Activated CD8-positive, alpha-beta memory T cell treated with anti-CD3 and anti-CD28 coated beads, Interleukin-2, amount 10 ng/mL, durations not matched to agents 7 days and 5 days (primary cell): ENCODE results near the gene BMPR1A. TPM values are rescaled to one million over a fixed set of nuclear protein-coding genes. Genes with fewer than 3 reads are reported as not detected.
"Not testable (repeated sequence)": the region's sequence is repeated elsewhere in the genome, so short reads cannot be mapped to it uniquely, and the experiment has no call there.

ENCODE experiments used
- ATAC-seq: fragments of 150-1000 bp; cut with Tn5 transposase; one replicate; pipeline ENCODE4 v1.10.0; 2021; ENCODE audit warnings: moderate library complexity
- CTCF ChIA-PET: fragments of 350-600 bp; sonication (Branson Sonifier 250); formaldehyde crosslinking; loops from one replicate; lab custom pipeline; 2021; ENCODE audit warnings: antibody characterized with exemption; lab: Charles Lee
- DNase-seq: peaks from one replicate; pipeline ENCODE4 v3.0.0-alpha.2; 2020
- H3K27ac Mint-ChIP-seq: one replicate; pipeline ENCODE4 v1.8.0; 2021; ENCODE audit warnings: mild to moderate bottlenecking, mixed read lengths
- H3K27me3 Mint-ChIP-seq: one replicate; pipeline ENCODE4 v1.8.0; 2021; ENCODE audit warnings: mixed read lengths
- H3K36me3 Mint-ChIP-seq: one replicate; pipeline ENCODE4 v1.8.0; 2021; ENCODE audit warnings: mild to moderate bottlenecking, mixed read lengths
- H3K4me1 Mint-ChIP-seq: one replicate; pipeline ENCODE4 v1.8.0; 2021; ENCODE audit warnings: mixed read lengths
- H3K4me3 Mint-ChIP-seq: one replicate; pipeline ENCODE4 v1.8.0; 2021; ENCODE audit warnings: mild to moderate bottlenecking, moderate library complexity, mixed read lengths
- H3K9me3 Mint-ChIP-seq: one replicate; pipeline ENCODE4 v1.8.0; 2022; ENCODE audit warnings: low read depth, mixed read lengths
- total RNA-seq, 2 experiments: library from RNA; stranded (reverse); gene quantifications; one replicate each; pipeline ENCODE4 v1.2.3, GENCODE V29; 2021

BMPR1A gene
- total RNA-seq, 2 experiments from 2014 or later, result 17.1 to 19.5 TPM

DNA sequence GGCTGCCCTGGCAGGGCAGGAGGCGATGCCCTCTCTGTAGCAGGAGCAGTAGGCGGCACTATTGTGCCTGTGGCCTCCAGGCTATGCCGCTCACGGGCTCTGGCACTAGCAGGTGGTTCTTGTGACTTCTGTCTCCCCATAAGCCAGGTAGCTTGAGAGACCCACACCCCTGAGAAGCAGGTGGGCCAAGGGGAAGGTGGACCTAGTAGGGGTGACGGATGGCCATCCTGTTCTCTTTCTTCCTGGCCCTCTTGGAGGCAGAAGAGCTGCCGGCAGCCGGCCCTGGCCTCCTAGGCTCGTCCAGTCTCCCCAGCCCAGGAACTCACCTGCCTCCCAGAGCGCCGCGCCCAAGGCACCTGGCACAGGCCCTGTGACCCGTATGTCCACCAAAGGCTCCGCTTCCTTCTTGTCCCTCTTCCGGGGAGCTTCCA is 185.6 kb downstream of the BMPR1A start:
- no peaks in the 10 kb centered on the region for H3K9me3 Mint-ChIP-seq
- CTCF ChIA-PET, result interaction anchor here (1.0 to 1.1 kb wide), 2 partner anchors 10 to 25 kb away, joined by 3 read pairs; no protein-coding TSS in a partner anchor

DNA sequence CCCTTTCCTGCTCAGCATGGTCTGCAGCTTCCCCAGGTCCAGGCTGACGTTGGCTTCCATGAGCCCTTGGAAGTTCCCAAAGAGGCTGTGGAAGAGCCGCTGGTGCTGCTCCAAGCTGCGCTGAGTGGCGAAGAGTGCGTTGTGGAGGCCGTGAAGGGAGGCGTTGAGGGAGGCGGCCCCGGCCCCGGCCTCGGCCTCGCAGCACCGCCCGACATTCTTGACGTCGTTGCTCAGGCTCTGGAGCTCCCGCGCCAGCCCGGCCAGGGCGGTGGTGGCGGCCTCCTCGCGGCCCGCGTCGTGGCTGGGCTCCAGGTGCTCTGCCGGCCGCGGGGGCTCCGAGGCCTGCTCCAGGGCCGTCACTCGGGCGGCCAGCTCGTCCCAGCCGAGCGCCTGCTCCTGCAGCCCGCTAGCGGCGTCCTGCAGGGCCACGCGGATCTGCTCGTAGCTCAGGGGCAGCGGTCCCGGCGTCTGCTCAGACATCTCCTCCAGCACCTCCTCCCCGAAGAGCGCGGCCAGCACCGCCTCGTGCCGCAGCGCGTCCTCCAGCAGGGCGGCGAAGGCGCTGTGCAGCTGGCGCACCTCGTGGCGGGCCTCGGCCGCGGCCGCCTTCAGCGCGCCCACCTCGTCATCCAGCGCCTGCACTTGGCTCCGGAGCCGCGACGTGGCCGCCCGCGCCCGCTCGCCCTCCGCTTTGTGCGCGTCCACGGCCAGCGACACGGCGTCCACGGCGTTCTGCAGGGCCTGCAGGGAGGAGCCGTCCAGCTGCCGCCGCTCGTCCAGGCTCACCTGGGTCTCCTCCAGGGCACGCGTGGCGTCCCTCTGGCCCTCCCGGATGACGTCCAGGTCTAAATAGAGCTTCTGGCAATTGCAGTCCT is 186.3 kb downstream of the BMPR1A start:
- Mint-ChIP-seq H3K27me3 (peaks cover 10% of the 10 kb centered on the region), H3K4me1 (peaks cover 11% of the 10 kb centered on the region), H3K4me3 (no peak overlapping the region), H3K36me3 (no peaks in the 10 kb centered on the region), H3K9me3 (no peaks in the 10 kb centered on the region), H3K27ac (no peak overlapping the region)
- DNase-seq (peak; percentile 34), ATAC-seq (no peak)
- CTCF ChIA-PET, result interaction anchor here (1.0 to 1.6 kb wide), 3 partner anchors 11 to 24 kb away, joined by 3 read pairs; no protein-coding TSS in a partner anchor

More for the DNA sequence above, 185.6 kb downstream of the BMPR1A start:
- H3K4me1 Mint-ChIP-seq, result peaks cover 11% of the 10 kb centered on the region
- peaks cover 7% of the 10 kb centered on the region for H3K27me3 Mint-ChIP-seq
- DNase-seq, result no peak
- H3K27ac Mint-ChIP-seq, result no peak overlapping the region
- H3K36me3 Mint-ChIP-seq, result no peaks in the 10 kb centered on the region
- H3K4me3 Mint-ChIP-seq, result no peak overlapping the region
- ATAC-seq, result no peak

DNA sequence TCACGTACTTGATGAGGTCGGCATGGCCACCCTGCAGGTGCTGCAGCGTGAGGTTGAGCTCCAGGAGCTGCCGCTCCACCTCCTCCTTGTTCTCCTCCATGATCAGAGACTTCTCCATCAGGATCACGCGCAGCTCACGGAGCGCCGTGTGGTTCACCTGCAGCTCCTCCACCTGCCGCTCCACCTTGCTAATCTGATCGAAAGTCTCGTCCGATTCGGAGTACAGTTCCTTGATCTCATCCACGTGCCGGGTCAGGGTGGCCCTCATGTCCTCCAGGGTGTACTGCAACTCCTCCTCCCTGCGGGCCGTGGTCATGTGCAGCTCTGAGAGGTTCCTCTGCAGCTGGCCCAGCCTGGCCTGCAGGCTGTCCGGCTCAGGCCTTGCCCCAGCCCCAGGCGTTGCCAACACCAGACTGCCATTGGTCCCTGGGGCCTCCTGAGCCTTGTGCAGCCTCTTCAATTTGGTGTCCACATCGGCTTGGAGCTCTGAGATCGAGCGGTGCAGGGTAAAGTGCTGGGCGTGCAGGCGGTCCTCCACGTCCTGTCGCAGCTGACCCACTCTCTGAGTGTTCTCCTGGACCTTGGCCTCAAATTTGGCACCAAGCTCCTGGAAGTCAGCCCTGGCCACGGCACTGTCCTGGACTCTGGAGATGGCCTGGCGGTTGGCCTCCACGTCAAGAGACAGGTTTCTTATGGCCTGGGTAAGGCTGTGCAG is 187.1 kb downstream of the BMPR1A start:
- no peak for DNase-seq
- no peak for ATAC-seq
- Mint-ChIP-seq H3K9me3 (no peaks in the 10 kb centered on the region), H3K36me3 (no peaks in the 10 kb centered on the region), H3K4me3 (no peak overlapping the region), H3K4me1 (peaks cover 11% of the 10 kb centered on the region), H3K27me3 (peaks cover 14% of the 10 kb centered on the region), H3K27ac (no peak overlapping the region)
- CTCF ChIA-PET, result interaction anchor here (1.6 kb wide), 1 partner anchor 23 kb away, joined by 3 read pairs; no protein-coding TSS in a partner anchor

DNA sequence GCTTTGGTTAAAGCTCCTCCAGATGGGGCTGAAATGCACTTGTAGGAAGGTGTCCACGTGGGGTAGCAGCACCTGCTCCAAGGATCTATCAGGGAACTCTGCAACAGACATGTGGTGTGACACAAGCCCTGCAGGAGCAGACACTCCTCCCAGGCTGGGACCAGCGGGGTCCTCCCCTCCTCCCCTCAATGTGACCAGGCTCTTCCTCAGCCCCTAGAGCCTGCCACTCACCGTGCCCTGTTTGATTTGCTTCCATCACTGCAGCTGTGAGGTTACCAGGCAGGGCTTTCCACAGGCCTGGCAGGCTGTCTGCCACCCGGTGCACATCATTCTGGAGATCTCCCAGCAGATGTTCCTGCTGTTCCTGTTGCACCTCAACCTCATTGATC is 187.6 kb downstream of the BMPR1A start:
- CTCF ChIA-PET, result interaction anchor here (1.6 kb wide), 1 partner anchor 22 kb away, joined by 3 read pairs; no protein-coding TSS in a partner anchor

DNA sequence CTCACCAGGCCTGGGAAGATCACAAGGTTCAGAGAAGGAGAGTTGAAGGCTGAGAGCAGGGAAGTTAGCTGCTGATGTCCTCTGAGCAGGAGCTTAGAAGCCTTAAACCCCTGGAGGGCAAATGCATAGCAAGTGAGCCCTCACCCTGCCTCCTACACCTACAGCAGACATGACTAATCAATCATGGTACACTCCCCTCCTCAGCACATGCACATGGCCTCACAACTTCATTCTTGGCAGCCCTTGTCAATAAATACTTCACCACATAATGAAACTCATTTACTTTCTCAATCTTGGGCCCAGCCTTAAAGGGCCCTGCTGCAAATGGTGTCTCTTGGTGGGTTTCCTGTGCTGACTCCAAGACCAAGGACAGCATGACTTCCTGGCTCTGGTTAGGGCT is 188.1 kb downstream of the BMPR1A start:
- H3K36me3 Mint-ChIP-seq, result no peaks in the 10 kb centered on the region
- peaks cover 14% of the 10 kb centered on the region for H3K27me3 Mint-ChIP-seq
- H3K27ac Mint-ChIP-seq, result no peak overlapping the region
- peaks cover 10% of the 10 kb centered on the region for H3K4me1 Mint-ChIP-seq
- ATAC-seq (no peak), DNase-seq (peak; percentile 39)
- no peak overlapping the region for H3K4me3 Mint-ChIP-seq
- no peaks in the 10 kb centered on the region for H3K9me3 Mint-ChIP-seq
- CTCF ChIA-PET, result no interaction called here

More for the DNA sequence above, 187.6 kb downstream of the BMPR1A start:
- no peak overlapping the region for H3K27ac Mint-ChIP-seq
- no peak for ATAC-seq
- H3K9me3 Mint-ChIP-seq, result no peaks in the 10 kb centered on the region
- H3K4me1 Mint-ChIP-seq, result peaks cover 11% of the 10 kb centered on the region
- peaks cover 14% of the 10 kb centered on the region for H3K27me3 Mint-ChIP-seq
- no peak overlapping the region for H3K4me3 Mint-ChIP-seq
- peak; percentile 31 for DNase-seq
- no peaks in the 10 kb centered on the region for H3K36me3 Mint-ChIP-seq

DNA sequence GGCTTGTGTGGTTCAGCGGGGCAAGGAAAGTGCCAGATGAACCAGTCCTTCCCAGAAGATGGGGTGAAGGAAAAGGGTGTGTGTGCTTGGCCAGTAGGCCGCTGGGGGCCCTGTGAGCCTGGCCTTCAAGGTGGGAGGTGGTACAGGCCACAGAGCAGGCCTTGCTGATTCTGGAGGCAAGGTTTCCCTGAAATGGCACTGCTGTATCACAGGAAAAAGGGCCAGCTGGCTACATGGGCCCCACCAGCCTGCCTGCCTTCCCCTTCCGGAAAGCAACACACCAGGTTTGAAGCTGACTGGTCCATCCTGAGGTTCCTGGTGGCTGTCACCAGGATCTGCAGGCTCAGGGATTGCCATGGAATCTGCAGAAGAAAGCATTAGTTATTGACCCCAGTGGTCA is 188.5 kb downstream of the BMPR1A start:
- no peaks in the 10 kb centered on the region for H3K36me3 Mint-ChIP-seq
- H3K9me3 Mint-ChIP-seq, result no peaks in the 10 kb centered on the region
- DNase-seq (no peak), ATAC-seq (no peak)
- H3K27ac Mint-ChIP-seq, result no peak overlapping the region
- no peak overlapping the region for H3K4me3 Mint-ChIP-seq
- H3K27me3 Mint-ChIP-seq, result peaks cover 14% of the 10 kb centered on the region
- CTCF ChIA-PET, result interaction anchor here (1.9 kb wide), 1 partner anchor 16 kb away, joined by 7 read pairs; no protein-coding TSS in a partner anchor
- peaks cover 7% of the 10 kb centered on the region for H3K4me1 Mint-ChIP-seq

DNA sequence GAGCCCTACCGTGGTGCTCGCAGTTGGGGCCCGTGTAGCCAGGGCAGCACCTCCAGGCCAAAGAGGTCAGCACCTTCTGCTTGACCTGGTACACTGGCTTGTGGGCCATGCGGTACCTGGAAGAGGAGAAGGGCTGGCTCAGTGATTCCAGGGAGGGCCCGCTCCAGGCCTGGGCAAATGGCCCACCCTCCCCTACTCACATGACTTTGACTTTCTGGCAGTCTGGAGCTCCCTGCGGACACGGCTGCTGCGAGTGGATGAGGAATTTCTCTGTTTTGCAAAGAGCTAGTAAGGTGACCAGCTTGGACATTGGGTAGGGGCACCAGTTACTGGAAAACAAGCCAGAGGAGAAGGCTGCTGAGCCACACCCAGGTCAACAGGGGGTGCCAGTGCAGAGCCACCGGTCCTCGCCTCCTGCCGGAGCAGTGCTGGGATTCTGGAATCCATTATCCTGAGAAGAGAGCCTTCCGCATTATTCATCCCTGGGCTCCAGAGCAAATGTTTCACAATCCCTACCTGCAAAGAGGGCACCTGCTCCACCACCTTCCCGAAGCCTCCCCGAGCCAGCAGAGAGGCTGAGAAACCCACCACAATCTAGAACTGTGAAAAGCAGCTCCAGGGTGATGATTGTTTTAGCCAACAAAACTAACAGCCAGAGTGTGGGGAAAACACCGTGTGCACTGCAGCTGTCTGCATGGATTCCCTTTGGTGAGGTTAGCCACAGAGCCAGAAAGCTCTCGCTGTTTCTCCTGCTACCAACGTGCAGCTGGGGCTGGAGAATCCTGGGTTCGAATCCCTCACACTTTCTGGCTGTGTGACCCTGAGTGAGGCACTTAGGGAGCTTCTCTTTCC is 189.2 kb downstream of the BMPR1A start:
- ATAC-seq (no peak), DNase-seq (peak; percentile 35)
- peaks cover 14% of the 10 kb centered on the region for H3K27me3 Mint-ChIP-seq
- CTCF ChIA-PET, result interaction anchor here (1.1 to 1.9 kb wide), 3 partner anchors 15 to 251 kb away, joined by 3 to 7 read pairs (median 3); no protein-coding TSS in a partner anchor
- H3K36me3 Mint-ChIP-seq, result no peaks in the 10 kb centered on the region
- H3K9me3 Mint-ChIP-seq, result no peaks in the 10 kb centered on the region
- no peak overlapping the region for H3K27ac Mint-ChIP-seq
- H3K4me3 Mint-ChIP-seq, result no peak overlapping the region
- H3K4me1 Mint-ChIP-seq, result peaks cover 11% of the 10 kb centered on the region

DNA sequence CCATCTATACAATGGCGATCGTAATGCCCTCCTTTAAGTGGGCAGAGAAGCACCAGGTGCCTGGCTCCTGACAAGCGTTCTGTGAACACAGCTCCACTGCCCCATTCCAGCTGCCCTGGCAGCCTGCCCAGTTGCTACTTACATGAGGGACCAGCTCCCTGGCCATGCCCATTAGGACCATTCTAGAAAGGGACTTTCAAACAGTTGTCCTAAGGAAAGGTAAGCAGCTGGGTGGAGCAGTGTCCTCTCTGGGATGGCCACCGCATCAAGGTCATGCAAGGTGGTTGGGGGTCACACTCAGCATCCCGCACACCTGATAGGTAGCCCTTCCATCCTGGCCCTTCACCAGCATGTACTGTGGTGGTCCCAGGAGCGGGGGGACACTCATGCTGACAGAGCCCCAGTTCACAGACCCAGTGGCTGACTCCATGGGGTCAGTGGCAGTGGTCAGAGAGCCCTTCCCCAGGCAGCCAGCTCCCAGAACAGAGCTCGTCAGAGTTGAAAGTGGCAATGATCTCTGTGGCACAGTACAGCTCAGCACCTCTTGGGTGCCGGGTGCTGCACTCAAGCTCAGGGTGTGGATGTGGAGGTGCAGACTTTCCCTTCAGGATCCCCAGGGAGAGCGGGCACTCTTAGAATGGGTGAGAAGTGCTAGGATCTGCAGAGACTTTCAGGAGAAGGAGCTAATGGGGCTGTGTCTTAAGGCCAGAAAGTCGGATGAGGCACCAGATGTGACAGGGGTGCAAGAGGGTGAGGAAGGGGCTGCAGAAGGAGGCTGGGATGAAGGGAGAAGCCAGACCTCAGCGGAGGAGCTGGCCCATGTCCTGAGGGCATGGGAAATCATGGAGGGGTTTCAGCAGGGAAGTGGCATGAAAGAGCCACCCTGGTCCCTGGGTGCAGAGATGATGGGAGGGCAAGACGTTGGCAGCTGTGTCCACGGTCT is 190.1 kb downstream of the BMPR1A start:
- Mint-ChIP-seq H3K27ac (no peak overlapping the region), H3K9me3 (no peaks in the 10 kb centered on the region), H3K27me3 (peaks cover 14% of the 10 kb centered on the region), H3K36me3 (no peaks in the 10 kb centered on the region), H3K4me3 (no peak overlapping the region), H3K4me1 (peaks cover 12% of the 10 kb centered on the region)
- ATAC-seq (no peak), DNase-seq (peak; percentile 27)
- CTCF ChIA-PET, result interaction anchor here (1.1 to 2.2 kb wide), 5 partner anchors 9 to 252 kb away, joined by 3 to 9 read pairs (median 3); partner anchors contain the start of genes MMRN2 and SNCG

DNA sequence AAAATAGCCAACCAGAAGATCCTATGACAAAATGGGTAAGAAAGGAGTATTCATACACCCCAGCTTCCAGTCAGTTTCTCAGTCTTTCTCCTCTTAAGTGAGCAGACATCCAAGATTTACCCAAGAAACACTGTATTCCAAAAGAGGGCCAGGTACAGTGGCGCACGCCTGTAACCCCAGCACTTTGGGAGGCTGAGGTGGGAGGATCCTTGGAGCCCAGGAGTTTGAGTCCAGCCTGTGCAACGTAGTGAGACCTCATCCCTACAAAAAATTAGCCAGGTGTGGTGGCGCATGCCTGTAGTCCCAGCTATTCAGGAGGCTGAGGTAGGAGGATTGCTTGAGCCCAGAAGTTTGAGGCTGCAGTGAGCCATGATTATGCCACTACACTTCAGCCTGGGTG is 191.4 kb downstream of the BMPR1A start:
- not testable (repeated sequence) for DNase-seq, H3K4me3 Mint-ChIP-seq, H3K27ac Mint-ChIP-seq, ATAC-seq, H3K36me3 Mint-ChIP-seq, H3K9me3 Mint-ChIP-seq
- peaks cover 12% of the 10 kb centered on the region for H3K4me1 Mint-ChIP-seq
- CTCF ChIA-PET, result interaction anchor here (0.7 to 2.2 kb wide), 3 partner anchors 8 to 125 kb away, joined by 3 to 9 read pairs (median 4); partner anchors contain the start of genes MMRN2 and SNCG
- peaks cover 14% of the 10 kb centered on the region for H3K27me3 Mint-ChIP-seq

DNA sequence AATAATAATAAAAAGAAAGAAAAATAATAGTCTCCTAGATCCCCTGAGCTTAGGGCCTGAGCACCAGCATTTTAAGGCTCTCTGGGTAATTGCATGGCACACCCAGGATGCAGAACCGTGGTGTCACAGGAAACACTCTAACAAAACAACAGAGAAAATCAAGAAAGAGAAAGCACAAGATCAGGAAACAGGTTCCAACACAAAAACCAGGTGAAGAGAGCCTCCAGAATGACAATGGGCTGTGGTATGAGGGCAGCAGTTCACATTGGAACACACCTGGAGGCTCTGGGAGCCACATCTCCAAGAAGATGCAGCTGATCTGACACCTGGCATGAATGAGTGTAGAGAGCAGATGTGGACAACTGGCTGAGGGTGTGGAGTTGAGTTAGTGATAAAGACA is 193.9 kb downstream of the BMPR1A start:
- Mint-ChIP-seq H3K4me3 (no peak overlapping the region), H3K9me3 (peaks cover 2% of the 10 kb centered on the region), H3K36me3 (no peaks in the 10 kb centered on the region), H3K27me3 (peaks cover 14% of the 10 kb centered on the region), H3K27ac (peak overlapping the region; percentile 59), H3K4me1 (peaks cover 5% of the 10 kb centered on the region)
- ATAC-seq, result no peak
- CTCF ChIA-PET, result interaction anchor here (2.5 kb wide), 1 partner anchor 16 kb away, joined by 9 read pairs; no protein-coding TSS in a partner anchor
- DNase-seq, result no peak

DNA sequence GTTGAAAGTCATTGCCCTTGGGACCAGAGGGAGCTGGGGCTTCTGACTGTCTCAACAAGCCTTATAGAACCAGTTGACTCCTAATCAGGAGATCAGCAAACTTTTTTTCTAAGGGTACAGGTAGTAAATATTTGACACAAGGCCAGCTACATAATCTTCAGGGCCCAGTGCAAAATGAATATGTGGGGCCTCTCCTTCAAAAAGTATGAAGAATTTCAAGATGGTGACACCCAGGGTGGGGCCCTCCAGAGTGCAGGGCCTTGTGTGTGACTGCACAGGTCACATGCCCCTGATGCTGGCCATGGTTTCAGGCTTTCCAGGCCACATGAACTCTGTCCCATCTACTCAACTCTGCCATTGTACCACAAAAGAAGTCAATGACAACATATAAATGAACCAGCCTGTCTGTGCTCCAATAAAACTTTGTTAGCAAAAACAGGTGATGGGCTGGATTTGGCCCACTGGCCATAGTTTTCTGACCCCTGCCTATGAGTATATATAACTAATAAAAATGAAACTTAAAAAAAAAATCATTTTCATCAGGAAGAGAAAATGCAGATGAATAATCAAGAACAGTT is 194.9 kb downstream of the BMPR1A start:
- CTCF ChIA-PET, result interaction anchor here (1.1 to 2.5 kb wide), 2 partner anchors 9 to 15 kb away, joined by 3 to 9 read pairs; no protein-coding TSS in a partner anchor
- H3K27me3 Mint-ChIP-seq, result peaks cover 14% of the 10 kb centered on the region
- H3K36me3 Mint-ChIP-seq, result no peaks in the 10 kb centered on the region
- no peak for DNase-seq
- H3K27ac Mint-ChIP-seq, result no peak overlapping the region
- no peak overlapping the region for H3K4me3 Mint-ChIP-seq
- H3K4me1 Mint-ChIP-seq, result peaks cover 5% of the 10 kb centered on the region
- ATAC-seq, result no peak
- H3K9me3 Mint-ChIP-seq, result peaks cover 2% of the 10 kb centered on the region
